ENCODE measurements around the gene TIGAR. TPM values are rescaled to one million over a fixed set of nuclear protein-coding genes. Genes with fewer than 3 reads are reported as not detected.

The TIGAR gene
- total RNA-seq, 1 donor = 20.7 TPM

GRCh38 chr12:4274396-4275015, 46.5 kb upstream of the TIGAR start:
- DNase-seq (ENCODE audit: low read depth) = no peak
- peak overlapping the region; percentile 61 for H3K4me3 ChIP-seq (ENCODE audit: low read depth, low read length)
- TF ChIP-seq CTCF (IDR thresholded peaks at IDR 0.05; ENCODE audit: insufficient read depth, low read depth, low read length) = no peak

- no peak for TF ChIP-seq CTCF (IDR thresholded peaks at IDR 0.05; ENCODE audit: insufficient read depth, low read depth, low read length)
- H3K4me3 ChIP-seq (ENCODE audit: low read depth, low read length) = peak overlapping the region; percentile 61
- DNase-seq (ENCODE audit: low read depth) = no peak
These were observed 45.8 kb upstream of the TIGAR start for GRCh38 chr12:4275016-4275869.

GRCh38 chr12:4275870-4276301, 45.1 kb upstream of the TIGAR start:
- no peak for TF ChIP-seq CTCF (IDR thresholded peaks at IDR 0.05; ENCODE audit: insufficient read depth, low read depth, low read length)
- peak overlapping the region; percentile 61 for H3K4me3 ChIP-seq (ENCODE audit: low read depth, low read length)
- DNase-seq (ENCODE audit: low read depth) = no peak

GRCh38 chr12:4276524-4277204, 44.3 kb upstream of the TIGAR start:
- peak; percentile 93 for TF ChIP-seq CTCF (IDR thresholded peaks at IDR 0.05; ENCODE audit: insufficient read depth, low read depth, low read length)
- DNase-seq (ENCODE audit: low read depth) = peak; percentile 87
- no peak overlapping the region for H3K4me3 ChIP-seq (ENCODE audit: low read depth, low read length)

GRCh38 chr12:4277205-4277543, 43.8 kb upstream of the TIGAR start:
- no peak for TF ChIP-seq CTCF (IDR thresholded peaks at IDR 0.05; ENCODE audit: insufficient read depth, low read depth, low read length)
- H3K4me3 ChIP-seq (ENCODE audit: low read depth, low read length) = no peak overlapping the region
- DNase-seq (ENCODE audit: low read depth) = no peak

- DNase-seq (ENCODE audit: low read depth) = no peak
- no peak for TF ChIP-seq CTCF (IDR thresholded peaks at IDR 0.05; ENCODE audit: insufficient read depth, low read depth, low read length)
- H3K4me3 ChIP-seq (ENCODE audit: low read depth, low read length) = no peak overlapping the region
These were observed 43.2 kb upstream of the TIGAR start for GRCh38 chr12:4277857-4278256.
